Measurements from ENCODE around the gene MAL.

The MAL gene

GRCh38 chr2:95050385-95051300 lies 25.1 kb downstream of the MAL start:
- DNase-seq: no peak

GRCh38 chr2:95051626-95052025 lies 26.1 kb downstream of the MAL start:
- no peak for DNase-seq

- DNase-seq: no peak
These were observed 26.8 kb downstream of the MAL start for GRCh38 chr2:95052307-95052706.

DNA sequence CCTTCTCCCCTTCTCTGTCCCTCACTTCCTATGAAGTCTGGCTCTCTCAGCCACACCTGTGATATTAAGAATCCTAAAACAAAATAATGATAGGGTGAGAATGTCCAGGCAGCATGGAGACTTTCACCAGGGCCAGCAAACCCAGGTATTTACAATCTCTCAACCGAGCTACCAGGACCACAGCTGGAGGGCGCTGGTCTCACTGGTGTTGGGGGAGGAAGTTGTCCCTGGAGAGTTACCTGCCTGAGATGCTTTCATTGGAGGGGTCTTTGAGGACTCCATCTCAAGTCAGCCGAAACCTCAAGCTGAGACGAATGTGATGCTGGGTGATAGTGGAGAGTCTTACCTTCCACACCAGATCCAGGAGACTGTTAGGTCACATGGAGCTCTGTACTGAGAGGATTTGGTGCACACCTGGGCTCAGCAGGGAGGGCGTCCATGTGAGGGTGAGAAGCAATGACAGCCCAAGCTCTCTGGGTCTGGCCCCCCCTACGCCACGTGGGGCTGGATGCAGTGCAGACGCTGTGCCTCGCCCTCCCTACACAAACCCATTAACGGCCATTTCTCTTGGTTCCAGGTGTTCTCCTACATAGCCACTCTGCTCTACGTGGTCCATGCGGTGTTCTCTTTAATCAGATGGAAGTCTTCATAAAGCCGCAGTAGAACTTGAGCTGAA lies 27.4 kb downstream of the MAL start:
- DNase-seq: no peak

DNA sequence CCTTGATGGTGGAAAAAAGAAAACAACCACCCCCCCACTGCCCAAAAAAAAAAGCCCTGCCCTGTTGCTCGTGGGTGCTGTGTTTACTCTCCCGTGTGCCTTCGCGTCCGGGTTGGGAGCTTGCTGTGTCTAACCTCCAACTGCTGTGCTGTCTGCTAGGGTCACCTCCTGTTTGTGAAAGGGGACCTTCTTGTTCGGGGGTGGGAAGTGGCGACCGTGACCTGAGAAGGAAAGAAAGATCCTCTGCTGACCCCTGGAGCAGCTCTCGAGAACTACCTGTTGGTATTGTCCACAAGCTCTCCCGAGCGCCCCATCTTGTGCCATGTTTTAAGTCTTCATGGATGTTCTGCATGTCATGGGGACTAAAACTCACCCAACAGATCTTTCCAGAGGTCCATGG lies 28.0 kb downstream of the MAL start:
- DNase-seq: no peak

- no peak for DNase-seq
These were observed 28.5 kb downstream of the MAL start for GRCh38 chr2:95054016-95054415.

- no peak for DNase-seq
These were observed 29.8 kb downstream of the MAL start for GRCh38 chr2:95055262-95055661.

DNA sequence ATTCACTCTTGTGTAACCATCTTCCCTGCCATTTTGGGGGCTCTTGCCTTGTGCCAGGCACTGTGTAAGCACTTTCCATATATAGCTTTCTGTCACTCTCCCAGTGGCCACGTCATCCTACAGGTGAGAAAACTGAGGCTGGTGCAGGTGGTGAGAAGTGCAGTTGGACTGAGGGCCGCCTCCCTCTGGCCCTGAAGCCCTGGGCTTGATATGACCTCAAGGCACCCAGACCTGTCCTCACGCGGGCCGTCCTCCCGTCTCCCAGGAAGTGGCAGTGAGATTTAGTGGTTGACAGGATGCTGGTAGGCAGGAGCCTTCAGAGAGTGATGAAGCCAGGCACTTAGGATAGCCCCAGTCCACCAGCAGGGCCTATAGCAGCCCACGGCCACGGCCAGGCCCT lies 30.5 kb downstream of the MAL start:
- no peak for DNase-seq

DNA sequence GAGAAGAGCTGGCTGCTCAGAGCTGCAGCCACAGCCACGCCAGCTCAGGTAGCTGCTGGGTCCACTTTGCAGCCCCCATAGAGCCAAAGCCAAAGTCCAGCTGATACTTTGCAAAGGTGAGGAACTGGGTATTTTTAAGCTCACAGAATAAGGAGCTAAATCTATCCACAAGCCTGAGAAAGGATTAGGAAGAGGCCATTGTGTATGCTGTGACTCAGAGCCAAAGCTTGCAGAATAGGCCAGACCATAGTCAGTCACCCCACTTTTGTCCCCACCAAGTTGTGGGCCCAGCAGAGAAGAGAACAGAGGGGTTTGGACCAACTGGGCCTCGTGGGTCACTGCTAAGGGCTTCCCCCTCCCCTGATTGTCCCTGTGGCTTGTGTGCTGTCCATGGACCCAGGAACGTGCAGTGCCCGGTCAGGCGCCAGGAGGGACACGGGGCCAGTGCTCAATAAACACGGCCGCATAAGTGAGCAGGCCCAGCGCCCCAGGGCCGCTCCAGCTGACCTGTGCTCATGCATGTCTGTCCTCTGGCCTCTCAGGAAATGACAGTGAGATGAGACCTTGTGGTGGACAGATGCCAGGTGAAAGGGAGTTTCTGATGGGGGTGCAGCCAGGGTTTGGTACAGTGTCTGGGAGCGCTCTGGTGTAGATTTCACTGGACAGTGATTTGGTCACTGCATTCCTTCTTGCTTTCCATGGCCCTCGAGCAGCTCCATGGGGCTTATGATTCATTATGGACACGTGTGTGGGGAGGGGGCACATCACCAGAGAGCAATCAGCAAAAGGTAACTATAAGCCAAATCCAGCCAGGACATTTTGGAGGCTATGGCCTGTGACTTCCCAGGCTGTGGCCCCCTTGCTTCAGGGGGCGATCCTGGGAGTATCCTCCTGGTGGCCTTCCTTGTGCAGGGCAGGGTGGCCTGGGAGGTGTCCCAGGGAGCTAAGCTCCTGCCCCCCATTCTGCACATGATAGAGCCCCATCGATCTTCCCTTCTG lies 31.3 kb downstream of the MAL start:
- DNase-seq: no peak

DNA sequence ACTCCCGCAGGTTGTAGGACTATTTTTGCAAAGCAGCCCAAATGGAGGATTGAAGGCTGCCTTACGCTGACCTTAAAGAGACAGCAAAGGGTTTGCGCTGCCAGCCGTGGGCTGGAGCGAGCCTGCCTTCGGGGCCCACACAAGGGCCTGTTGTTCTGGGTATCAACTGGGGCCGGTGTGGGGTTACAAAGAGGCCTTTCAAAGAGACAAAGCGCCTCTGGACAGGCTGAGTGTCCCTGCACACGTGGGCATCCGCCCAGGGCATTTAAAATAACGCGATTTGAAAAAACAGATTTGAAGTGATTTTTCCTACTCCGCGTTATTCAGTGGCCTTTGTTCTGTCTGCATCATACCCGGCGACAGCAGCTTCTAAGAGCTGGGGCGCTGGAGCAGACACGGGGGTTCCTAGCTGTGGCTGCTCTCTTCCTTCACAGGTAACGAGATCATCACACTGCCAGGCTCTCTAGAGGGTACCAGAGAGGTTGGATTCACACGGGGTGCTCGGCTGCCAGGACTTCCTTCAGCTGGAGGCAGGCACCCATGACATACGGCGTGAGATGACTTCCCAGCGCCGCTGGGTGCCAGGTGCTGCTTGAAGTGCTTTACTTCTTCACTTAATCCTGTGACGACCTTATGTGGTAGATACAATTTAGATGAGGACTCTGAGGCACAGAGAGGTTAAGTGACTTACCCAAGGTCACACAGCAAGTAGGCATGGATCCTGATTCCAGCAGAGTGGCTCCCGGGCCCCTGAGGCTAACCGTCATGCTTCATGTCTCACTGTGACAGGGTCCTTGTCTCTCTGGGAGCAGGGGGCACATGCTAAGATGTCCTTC lies 32.2 kb downstream of the MAL start:
- DNase-seq: no peak

GRCh38 chr2:95058466-95058988 lies 33.0 kb downstream of the MAL start:
- no peak for DNase-seq

- DNase-seq: no peak
These were observed 33.6 kb downstream of the MAL start for GRCh38 chr2:95058989-95059641.

- DNase-seq: no peak
These were observed 34.3 kb downstream of the MAL start for GRCh38 chr2:95059656-95060370.

GRCh38 chr2:95060446-95061118 lies 35.1 kb downstream of the MAL start:
- DNase-seq: no peak

DNA sequence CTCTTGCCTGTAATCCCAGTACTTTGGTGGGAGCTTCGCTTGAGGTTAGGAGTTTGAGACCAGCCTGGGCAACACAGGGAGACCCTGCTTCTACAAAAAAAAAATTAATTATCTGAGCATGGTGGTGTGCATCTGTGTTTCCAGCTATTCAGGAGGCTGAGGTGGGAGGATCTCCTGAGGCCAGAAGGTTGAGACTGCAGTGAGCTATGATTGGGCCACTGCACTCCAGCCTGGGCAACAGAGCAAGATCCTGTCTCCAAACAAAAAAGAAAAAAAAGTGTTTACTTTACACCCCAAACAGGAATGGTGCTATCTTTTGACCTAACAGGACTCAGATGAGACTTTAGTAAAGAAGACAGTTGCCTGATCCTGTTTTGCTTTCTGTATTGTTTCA lies 35.6 kb downstream of the MAL start:
- no peak for DNase-seq

- DNase-seq: no peak
These were observed 36.2 kb downstream of the MAL start for GRCh38 chr2:95061601-95062183.

GRCh38 chr2:95062242-95063085 lies 37.0 kb downstream of the MAL start:
- DNase-seq: no peak

DNA sequence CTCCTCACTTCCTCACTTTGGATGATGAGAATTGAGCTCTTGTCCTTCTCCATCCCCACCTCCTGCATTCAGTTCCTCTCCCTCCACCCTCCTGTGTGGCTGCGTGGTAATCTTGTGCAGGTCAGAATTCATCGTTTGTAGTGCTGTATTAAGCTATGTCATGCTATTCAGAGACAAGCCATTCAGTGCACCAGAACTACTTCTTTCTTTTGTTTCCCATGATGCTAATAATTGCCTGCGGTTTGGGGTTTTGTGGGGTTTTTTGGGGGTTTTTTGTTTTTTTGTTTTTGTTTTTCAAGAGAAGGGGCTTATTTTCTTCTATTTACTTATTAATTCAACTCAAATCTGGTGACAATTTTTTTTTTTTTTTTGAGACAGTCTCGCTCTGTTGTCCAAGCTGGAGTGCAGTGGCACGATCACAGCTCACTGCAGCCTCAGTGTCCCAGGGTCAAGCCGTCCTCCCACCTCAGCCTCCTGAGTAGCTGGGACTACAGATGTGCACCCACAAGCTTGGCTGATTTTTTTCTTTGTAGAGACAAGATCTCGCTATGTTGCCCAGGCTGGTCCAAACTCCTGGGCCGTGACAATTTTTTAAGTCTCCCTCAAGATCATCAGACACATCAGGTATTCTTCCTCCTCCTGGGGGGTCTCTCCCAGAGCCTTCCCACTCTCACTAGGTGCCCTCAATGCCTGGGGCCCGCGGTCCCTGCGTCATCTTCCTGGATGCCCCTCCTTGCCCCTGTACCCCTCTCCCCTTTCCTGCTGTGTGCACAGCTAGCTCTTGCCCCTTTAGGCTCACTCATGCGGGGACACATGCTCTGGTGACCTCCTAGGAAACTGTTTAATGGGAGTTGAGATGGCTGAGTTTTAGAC lies 37.8 kb downstream of the MAL start:
- DNase-seq: no peak

All from NCI-H2029 treated with DMSO at 0.1 percent for 48 hours (cell line).